Osteocyte (in vitro differentiated cells): ENCODE measurements around the gene CD2. TPM values are rescaled to one million over a fixed set of nuclear protein-coding genes. Genes with fewer than 3 reads are reported as not detected.

Source experiments
- DNase-seq: peaks from one replicate; pipeline ENCODE4 v3.0.0; 2021; ENCODE audit warnings: mixed read lengths; ENCODE audit not compliant: unreplicated experiment; ENCODE audit errors: extremely low spot score
- H3K27ac Mint-ChIP-seq: one replicate; pipeline ENCODE4 v1.8.0; 2021; ENCODE audit warnings: mild to moderate bottlenecking, mixed read lengths; ENCODE audit not compliant: unreplicated experiment
- H3K27me3 Mint-ChIP-seq: one replicate; pipeline ENCODE4 v1.8.0; 2021; ENCODE audit warnings: mixed read lengths; ENCODE audit not compliant: unreplicated experiment
- H3K36me3 Mint-ChIP-seq: one replicate; pipeline ENCODE4 v1.8.0; 2021; ENCODE audit warnings: mixed read lengths; ENCODE audit not compliant: unreplicated experiment
- H3K4me1 Mint-ChIP-seq: one replicate; pipeline ENCODE4 v1.8.0; 2021; ENCODE audit warnings: mixed read lengths; ENCODE audit not compliant: unreplicated experiment
- H3K4me3 Mint-ChIP-seq: one replicate; pipeline ENCODE4 v1.8.0; 2021; ENCODE audit warnings: mild to moderate bottlenecking, moderate library complexity, mixed read lengths; ENCODE audit not compliant: unreplicated experiment
- H3K9me3 Mint-ChIP-seq: one replicate; pipeline ENCODE4 v1.8.0; 2021; ENCODE audit warnings: mixed read lengths; ENCODE audit not compliant: unreplicated experiment
- CTCF ChIP-seq: fragments of 200-600 bp; sonication (generic); IDR thresholded peaks from 2 replicates; pipeline ENCODE4 v1.5.0; 2021; ENCODE audit warnings: antibody characterized with exemption, mild to moderate bottlenecking, moderate library complexity
- total RNA-seq: library from RNA; stranded (reverse); gene quantifications from 2 replicates; pipeline ENCODE4 v1.2.1, GENCODE V29; 2021

CD2 gene
- total RNA-seq, 1 donor from 2014 or later: not detected

- Mint-ChIP-seq H3K4me1 (peaks cover 10% of the 10 kb centered on the region), H3K4me3 (no peak overlapping the region), H3K27ac (no peak overlapping the region), H3K36me3 (no peaks in the 10 kb centered on the region), H3K27me3 (no peaks in the 10 kb centered on the region), H3K9me3 (no peaks in the 10 kb centered on the region)
- TF ChIP-seq CTCF: no peak
- DNase-seq: no peak
Observed at GRCh38 chr1:116764466-116764898, 10.3 kb downstream of the CD2 start.

- H3K4me1 Mint-ChIP-seq: peaks cover 10% of the 10 kb centered on the region
- H3K27me3 Mint-ChIP-seq: no peaks in the 10 kb centered on the region
- no peaks in the 10 kb centered on the region for H3K36me3 Mint-ChIP-seq
- H3K9me3 Mint-ChIP-seq: no peaks in the 10 kb centered on the region
- H3K4me3 Mint-ChIP-seq: no peak overlapping the region
- no peak overlapping the region for H3K27ac Mint-ChIP-seq
- no peak for TF ChIP-seq CTCF
- DNase-seq: no peak
Observed at GRCh38 chr1:116764906-116765862, 11.0 kb downstream of the CD2 start.

DNA sequence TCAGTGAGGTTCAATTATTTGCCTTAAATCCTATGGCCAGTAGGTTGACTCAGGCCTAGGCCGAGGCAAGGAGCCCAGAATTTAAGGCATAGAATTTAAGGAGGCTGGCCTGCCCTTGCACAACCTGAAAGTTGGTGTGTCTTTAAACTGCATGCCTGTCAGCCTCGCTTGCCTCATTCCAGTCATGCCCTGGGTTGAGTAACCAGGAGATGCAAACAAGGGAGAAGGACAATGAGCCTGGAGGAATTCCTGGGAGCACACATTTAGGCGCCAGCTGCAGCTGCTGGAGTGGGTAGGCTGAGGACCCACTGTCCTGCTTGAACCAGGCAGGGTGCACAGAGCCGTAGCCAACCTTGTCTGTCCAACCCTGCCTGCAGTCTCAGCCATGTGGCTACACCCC, 11.7 kb downstream of the CD2 start:
- no peak for DNase-seq
- H3K36me3 Mint-ChIP-seq: no peaks in the 10 kb centered on the region
- no peak for TF ChIP-seq CTCF
- no peak overlapping the region for H3K27ac Mint-ChIP-seq
- no peaks in the 10 kb centered on the region for H3K9me3 Mint-ChIP-seq
- H3K27me3 Mint-ChIP-seq: no peaks in the 10 kb centered on the region
- no peak overlapping the region for H3K4me3 Mint-ChIP-seq
- H3K4me1 Mint-ChIP-seq: peaks cover 10% of the 10 kb centered on the region

- TF ChIP-seq CTCF: no peak
- DNase-seq: no peak
- H3K4me3 Mint-ChIP-seq: no peak overlapping the region
Observed at GRCh38 chr1:116766616-116767469, 12.6 kb downstream of the CD2 start.

More at GRCh38 chr1:116766616-116767469, 12.6 kb downstream of the CD2 start:
- Mint-ChIP-seq H3K9me3 (no peaks in the 10 kb centered on the region), H3K36me3 (no peaks in the 10 kb centered on the region), H3K27me3 (no peaks in the 10 kb centered on the region), H3K27ac (no peak overlapping the region), H3K4me1 (peaks cover 10% of the 10 kb centered on the region)
